ENCODE data around the gene VANGL2.

The VANGL2 gene

GRCh38 chr1:160429125-160429561, 28.8 kb downstream of the VANGL2 start:
- no peak for FAIRE-seq

- FAIRE-seq: no peak
Observed at GRCh38 chr1:160429702-160430535, 29.6 kb downstream of the VANGL2 start.

- no peak for FAIRE-seq
Observed at GRCh38 chr1:160431006-160431405, 30.6 kb downstream of the VANGL2 start.

GRCh38 chr1:160431571-160431970, 31.2 kb downstream of the VANGL2 start:
- FAIRE-seq: no peak

DNA sequence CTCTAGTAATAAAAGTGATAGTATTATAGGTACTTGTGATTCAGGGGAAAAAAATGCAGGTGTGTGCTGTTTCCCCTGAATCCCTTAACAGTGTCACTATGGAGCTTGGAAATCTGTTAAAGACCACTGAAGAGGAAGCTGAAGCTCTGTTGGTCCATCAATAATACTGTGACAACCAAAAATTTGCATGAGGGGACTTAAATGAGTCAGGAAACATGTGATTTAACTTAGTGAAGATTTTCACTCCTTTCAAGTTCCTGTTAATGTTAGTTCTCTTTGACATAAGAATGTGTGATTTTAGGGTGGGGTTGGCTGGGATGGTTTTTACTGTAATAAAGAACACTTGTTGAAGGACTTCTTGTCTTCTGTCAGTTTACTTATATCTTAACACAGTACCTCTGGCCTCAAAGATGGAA, 32.0 kb downstream of the VANGL2 start:
- FAIRE-seq: no peak

- no peak for FAIRE-seq
Observed at GRCh38 chr1:160436966-160437365, 36.6 kb downstream of the VANGL2 start.

- FAIRE-seq: no peak
Observed at GRCh38 chr1:160437432-160438316, 37.3 kb downstream of the VANGL2 start.

- FAIRE-seq: no peak
Observed at GRCh38 chr1:160438317-160438918, 38.1 kb downstream of the VANGL2 start.

- no peak for FAIRE-seq
Observed at GRCh38 chr1:160438935-160439334, 38.6 kb downstream of the VANGL2 start.

- peak; percentile 92 for FAIRE-seq
Observed at GRCh38 chr1:160439718-160440117, 39.4 kb downstream of the VANGL2 start.

- FAIRE-seq: no peak
Observed at GRCh38 chr1:160446945-160447600, 46.7 kb downstream of the VANGL2 start.

GRCh38 chr1:160449494-160449893, 49.1 kb downstream of the VANGL2 start:
- FAIRE-seq: no peak

DNA sequence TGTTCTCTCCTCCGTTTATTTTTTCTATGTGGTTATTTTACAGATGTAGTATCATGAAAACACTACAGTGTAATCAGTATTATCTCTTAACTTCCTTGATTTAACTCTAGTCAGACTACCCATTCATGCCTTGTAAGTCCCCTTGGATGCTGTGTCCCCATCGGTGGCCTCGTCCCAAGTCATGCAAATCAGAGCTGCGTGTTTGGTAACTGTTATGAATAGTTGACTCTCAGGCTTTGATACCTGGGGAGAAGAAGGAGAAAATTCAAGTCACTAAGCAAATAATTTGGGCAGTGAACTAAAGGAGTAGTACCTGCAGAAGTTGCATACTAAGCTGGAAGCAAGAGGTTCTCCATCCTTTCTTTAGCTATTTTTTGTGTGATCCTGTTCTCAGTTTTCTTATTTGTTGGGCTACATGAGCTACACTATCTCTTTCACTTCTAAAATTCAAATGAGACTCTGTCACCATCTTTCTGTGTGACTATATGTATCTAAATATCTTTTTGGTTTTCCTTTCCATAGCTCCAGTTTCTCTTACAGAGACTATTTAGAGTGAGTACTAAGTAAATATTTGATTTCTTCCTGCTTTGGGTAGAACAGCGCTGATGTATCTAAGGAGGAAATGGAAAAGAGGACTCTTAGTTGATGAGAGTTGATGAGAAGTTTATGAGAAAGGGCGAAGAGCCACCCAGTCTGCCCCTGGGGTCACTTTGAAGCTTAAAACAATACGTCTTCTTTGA, 50.9 kb downstream of the VANGL2 start:
- FAIRE-seq: no peak

GRCh38 chr1:160451859-160452232, 51.5 kb downstream of the VANGL2 start:
- FAIRE-seq: no peak

DNA sequence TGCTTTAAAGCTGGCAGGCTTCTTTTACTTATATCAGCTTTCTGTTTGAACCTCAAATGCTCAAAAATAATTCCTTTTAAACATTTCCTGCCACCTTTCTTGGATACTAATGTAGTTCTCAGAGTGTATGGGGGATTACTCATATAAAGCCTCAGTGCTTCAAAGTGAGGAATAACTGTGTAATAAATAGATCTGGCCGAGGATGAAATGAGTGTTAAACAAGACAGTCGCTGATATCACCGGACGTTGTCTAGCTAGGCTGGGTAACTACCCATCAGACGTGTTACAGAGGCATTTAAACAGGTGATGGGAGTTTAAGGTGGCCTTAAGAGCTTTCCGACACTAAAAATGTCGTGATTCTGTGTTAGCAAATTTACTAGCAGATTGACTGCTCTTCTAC, 53.1 kb downstream of the VANGL2 start:
- no peak for FAIRE-seq

GRCh38 chr1:160454371-160455152, 54.2 kb downstream of the VANGL2 start:
- no peak for FAIRE-seq

GRCh38 chr1:160455153-160455517, 54.8 kb downstream of the VANGL2 start:
- no peak for FAIRE-seq

- no peak for FAIRE-seq
Observed at GRCh38 chr1:160459056-160459455, 58.7 kb downstream of the VANGL2 start.

DNA sequence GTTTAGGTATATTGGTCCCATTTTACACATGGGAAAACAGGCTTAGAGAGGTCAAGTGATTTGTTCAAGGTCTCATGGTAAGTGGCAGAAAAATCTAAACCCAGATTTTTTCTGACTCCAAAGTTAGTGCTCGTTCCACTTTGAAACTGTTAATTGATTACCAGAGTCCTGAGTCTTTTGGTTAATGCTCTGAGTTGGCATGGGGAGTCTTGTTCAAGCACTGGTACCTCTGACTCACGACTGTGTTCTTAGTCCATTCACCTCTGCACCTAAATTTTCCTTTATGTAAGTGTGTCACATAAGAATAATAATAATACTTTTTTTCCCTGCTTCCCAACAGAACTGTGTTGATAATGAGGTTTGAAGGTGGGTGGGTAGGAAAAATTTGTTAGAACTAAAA, 59.3 kb downstream of the VANGL2 start:
- no peak for FAIRE-seq

DNA sequence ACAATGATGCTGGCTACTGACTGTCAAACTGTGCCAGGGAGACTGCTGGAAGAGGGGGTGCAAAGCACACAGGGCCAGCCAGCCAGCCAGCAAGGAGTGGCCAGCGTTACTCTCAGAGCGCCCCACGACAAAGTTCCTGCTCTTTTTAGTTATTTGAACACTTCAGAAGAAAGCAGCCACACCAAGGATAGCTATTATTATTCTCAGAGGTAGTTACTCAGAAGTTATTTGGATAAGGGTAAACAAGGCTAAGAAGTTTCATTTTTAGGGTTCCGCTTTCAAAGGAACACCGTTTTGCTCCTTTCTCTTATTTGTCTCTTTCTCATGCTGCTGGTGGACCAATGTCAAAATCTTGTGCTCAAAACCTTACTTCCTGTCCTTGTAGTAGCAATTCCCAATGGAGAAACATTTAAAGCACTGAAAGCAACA, 59.9 kb downstream of the VANGL2 start:
- FAIRE-seq: no peak

DNA sequence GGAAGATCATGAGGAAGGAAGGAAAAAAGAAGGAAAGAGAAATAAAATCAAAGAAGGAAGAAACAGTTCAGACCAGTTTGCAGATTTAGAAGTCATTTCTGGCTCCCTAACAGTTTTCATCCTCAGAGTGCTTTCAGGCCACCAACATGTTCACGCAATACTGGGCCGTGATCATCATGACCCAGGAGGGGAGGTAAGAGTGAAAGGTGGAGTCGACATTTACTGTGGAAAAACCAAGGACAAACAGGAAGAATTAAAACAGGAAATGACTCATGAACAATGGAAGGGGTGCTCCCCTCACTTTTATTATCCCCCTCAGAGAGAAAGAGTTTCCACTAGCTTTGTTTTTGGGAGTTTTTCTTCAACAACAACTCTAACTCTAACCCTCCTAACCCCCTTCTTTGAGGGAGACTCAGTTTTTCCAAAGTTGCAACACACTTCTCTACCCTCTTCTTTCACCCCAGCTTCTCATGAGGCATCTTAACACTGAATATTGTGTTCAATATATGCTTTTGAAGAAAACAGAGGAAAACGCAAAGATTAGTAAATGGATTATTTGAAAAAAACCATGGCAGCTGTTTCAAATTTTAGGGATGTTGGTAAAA, 60.4 kb downstream of the VANGL2 start:
- FAIRE-seq: no peak
